Aorta (tissue), 5 donors: ENCODE measurements around the gene HSD3B1. TPM values are rescaled to one million over a fixed set of nuclear protein-coding genes. Genes with fewer than 3 reads are reported as not detected.
"Not testable (repeated sequence)": the region's sequence is repeated elsewhere in the genome, so short reads cannot be mapped to it uniquely, and the experiment has no call there.

Source experiments
- ATAC-seq: fragments of 200-7000 bp; cut with Tn5 transposase; one replicate; pipeline ENCODE4 v1.9.1; 2022; ENCODE audit warnings: moderate library complexity; ENCODE audit not compliant: low FRiP score
- DNase-seq, 2 donors: peaks; one replicate each; pipeline ENCODE4 v3.0.0-alpha.2; 2020
- H3K27ac ChIP-seq, 2 donors: one replicate each; pipeline ENCODE4 v1.5.1; 2013; ENCODE audit warnings: low read length in 2 of 2, mild to moderate bottlenecking in 2 of 2, moderate library complexity in 2 of 2, control low read depth in 1 of 2, inconsistent platforms in 1 of 2, low read depth in 1 of 2
- H3K27me3 ChIP-seq, 2 donors: one replicate each; pipeline ENCODE4 v1.6.1; 2013; ENCODE audit warnings: control low read depth in 1 of 2, low read length in 1 of 2, mild to moderate bottlenecking in 1 of 2, moderate library complexity in 1 of 2; ENCODE audit not compliant: insufficient read depth in 2 of 2, control insufficient read depth in 1 of 2
- H3K36me3 ChIP-seq, 2 donors: one replicate each; pipeline ENCODE4 v1.6.1; 2013; ENCODE audit warnings: control low read depth in 1 of 2, low read length in 1 of 2, mild to moderate bottlenecking in 1 of 2; ENCODE audit not compliant: insufficient read depth in 2 of 2, control insufficient read depth in 1 of 2
- H3K4me1 ChIP-seq, 2 donors: one replicate each; pipeline ENCODE4 v1.6.1; 2013; ENCODE audit warnings: low read length in 2 of 2, control low read depth in 1 of 2, mild to moderate bottlenecking in 1 of 2, moderate library complexity in 1 of 2; ENCODE audit not compliant: insufficient read depth in 2 of 2, control insufficient read depth in 1 of 2
- H3K4me3 ChIP-seq, 2 donors: one replicate each; pipeline ENCODE4 v1.5.1; 2013; ENCODE audit warnings: low read length in 2 of 2, control low read depth in 1 of 2, mild to moderate bottlenecking in 1 of 2
- H3K9me3 ChIP-seq: one replicate; pipeline ENCODE4 v1.6.1; 2013; ENCODE audit warnings: mild to moderate bottlenecking, low read length; ENCODE audit not compliant: control insufficient read depth
- WGBS, 2 donors: extraction: QIAGEN DNeasy Blood & Tissue Kit; methylation state at CpG; one replicate each; pipeline ENCODE4 v1.1.7; 2013; 5-methylcytosine and 5-hydroxymethylcytosine counted together
- intact Hi-C, 2 donors: fragments of 100-400 bp; cut with DNase I; formaldehyde crosslinking; loops; one replicate each; pipeline versions ENCODE4 v1.14.2 to v1.15.0; 2022
- polyA plus RNA-seq, 2 donors: library from polyadenylated mRNA; stranded (reverse); fragments of 200-250 nt; gene quantifications; one replicate each; pipeline ENCODE4 v1.2.3, GENCODE V29; 2013
- total RNA-seq, 2 donors: library from RNA; stranded (reverse); fragmentation: NEBNext Ultra II Directional; extraction: Animal tissue kit (Norgen Biotek cat#: 25700); gene quantifications; one replicate each; pipeline ENCODE4 v1.2.1, GENCODE V29; 2021
- donor health status: healthy with polysubstance abuse.
- donor health status: Bipolar disorder and iron deficiency.
- donor health status: DM: no; HTN: no; CAD: no.
- donor health status: DM: no; HTN: no; CAD: no.
- donor health status: DM: yes; HTN: yes; CAD: no.

Gene HSD3B1
- total and polyA plus RNA-seq, 4 donors = not detected

DNA sequence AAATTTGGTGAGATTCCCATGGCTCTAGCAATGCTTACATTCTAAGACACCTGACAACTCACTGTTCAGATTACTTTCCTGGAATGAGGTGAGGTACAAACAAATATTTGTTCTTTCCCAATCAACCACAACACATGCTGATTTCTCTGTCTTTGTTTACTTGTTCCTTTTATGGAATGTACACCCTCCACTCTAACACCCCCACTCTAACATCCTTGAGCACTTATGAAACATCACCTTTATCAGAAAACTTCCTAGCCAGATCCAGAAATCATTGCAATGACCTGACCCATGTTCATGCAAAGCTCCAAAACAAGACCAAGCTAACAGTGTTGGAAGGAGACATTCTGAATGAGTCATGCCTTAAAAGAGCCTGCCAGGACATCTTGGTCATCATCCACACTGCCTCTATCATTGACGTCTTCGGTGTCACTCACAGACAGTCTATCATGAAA is 35.5 kb downstream of the HSD3B1 start:
- Histone ChIP-seq H3K27ac (no peak overlapping the region), H3K27me3 (peaks cover 0 to 2% of the 10 kb centered on the region in 2 donors), H3K4me3 (no peak overlapping the region), H3K9me3 (no peaks in the 10 kb centered on the region), H3K36me3 (no peaks in the 10 kb centered on the region), H3K4me1 (no peaks in the 10 kb centered on the region)
- no peak for DNase-seq
- intact Hi-C loops = no loop called here
- ATAC-seq = no peak
- WGBS, 2 donors = 29 to 45% methylated on average over 2 of the region's 2 CpGs

DNA sequence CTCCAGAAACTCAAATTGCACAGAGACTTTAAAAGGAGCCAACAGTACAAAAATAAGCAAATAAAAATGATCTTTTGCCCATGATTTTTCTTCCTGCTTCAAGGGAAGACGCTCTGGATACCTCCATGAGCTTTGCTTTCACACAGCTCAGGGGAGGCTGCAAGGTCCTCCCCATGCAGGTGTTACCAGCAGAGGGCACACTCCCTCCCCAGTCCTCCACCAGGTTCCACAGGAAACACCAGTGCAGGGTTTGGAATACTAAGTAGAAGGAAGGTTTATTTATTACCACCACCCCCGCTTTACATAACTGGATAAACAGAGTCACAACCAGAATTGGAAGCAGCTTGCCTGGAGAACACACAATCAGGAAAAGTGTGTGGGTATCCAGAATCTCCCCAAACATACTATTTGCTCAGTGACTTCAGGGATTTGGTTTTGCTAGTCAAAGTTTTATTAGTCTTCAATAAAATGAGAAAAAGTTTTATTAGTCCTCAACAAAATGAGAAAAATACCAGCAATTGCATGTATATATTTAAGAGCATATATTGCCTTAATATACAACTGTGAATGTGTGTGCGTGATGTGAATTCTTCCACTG is 37.3 kb downstream of the HSD3B1 start:
- H3K9me3 ChIP-seq = no peaks in the 10 kb centered on the region
- intact Hi-C loops = no loop called here
- H3K4me1 ChIP-seq = no peaks in the 10 kb centered on the region
- H3K4me3 ChIP-seq = no peak overlapping the region
- H3K36me3 ChIP-seq = no peaks in the 10 kb centered on the region
- no peak for DNase-seq
- no peak for ATAC-seq
- H3K27me3 ChIP-seq = peaks cover 0 to 2% of the 10 kb centered on the region in 2 donors
- H3K27ac ChIP-seq = no peak overlapping the region
- WGBS, 2 donors = 56 to 59% methylated on average over 3 of the region's 3 CpGs

DNA sequence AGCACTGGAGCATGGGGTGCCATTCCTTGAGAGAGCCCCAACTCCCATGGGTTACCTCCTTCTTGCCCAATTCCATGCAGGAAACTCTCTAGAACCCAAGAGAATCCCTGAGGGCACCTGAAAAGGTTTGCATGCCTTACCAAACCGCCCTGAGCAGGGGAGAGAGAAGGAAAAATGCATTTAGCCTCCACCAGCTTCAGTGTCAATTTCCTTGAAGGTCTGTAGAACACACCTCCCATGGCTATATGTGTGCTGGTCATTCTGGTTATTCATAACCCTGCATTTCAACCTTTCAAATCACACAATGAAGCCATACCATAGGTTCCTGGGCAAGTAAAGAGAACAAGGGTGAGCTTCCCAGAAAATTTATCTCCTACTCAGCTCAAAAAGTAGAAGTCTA is 39.6 kb downstream of the HSD3B1 start:
- H3K9me3 ChIP-seq = no peaks in the 10 kb centered on the region
- no peaks in the 10 kb centered on the region for H3K36me3 ChIP-seq
- no peak for ATAC-seq
- 82 to 93% methylated on average over 1 of the region's 1 CpG for WGBS, 2 donors
- no peak overlapping the region for H3K27ac ChIP-seq
- peaks cover 0 to 2% of the 10 kb centered on the region in 2 donors for H3K27me3 ChIP-seq
- intact Hi-C loops = no loop called here
- H3K4me3 ChIP-seq = no peak overlapping the region
- H3K4me1 ChIP-seq = no peaks in the 10 kb centered on the region
- no peak for DNase-seq

DNA sequence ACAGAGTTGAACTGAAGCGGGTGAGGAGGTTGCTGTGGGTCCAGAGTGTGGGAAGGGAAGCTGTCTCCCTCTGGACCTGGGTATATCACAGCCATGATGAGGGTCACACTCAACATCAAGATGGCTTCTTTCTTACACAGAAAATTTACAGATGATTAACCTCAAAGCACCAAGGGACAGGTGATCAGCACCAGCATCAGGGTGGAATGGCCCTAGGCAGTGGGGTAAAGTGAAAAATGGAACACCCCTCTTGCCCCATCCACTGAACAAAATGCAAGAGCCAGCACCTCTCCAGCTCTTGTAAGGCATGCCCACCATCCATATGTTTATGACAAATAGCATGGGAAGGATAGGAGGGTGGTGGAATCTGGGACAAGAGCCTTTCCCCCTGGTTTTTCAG is 40.3 kb downstream of the HSD3B1 start:
- intact Hi-C loops = no loop called here
- H3K9me3 ChIP-seq = no peaks in the 10 kb centered on the region
- DNase-seq (no peak), ATAC-seq (no peak)
- H3K27me3 ChIP-seq = peaks cover 0 to 2% of the 10 kb centered on the region in 2 donors
- H3K27ac ChIP-seq = no peak overlapping the region
- H3K4me3 ChIP-seq = no peak overlapping the region
- H3K36me3 ChIP-seq = no peaks in the 10 kb centered on the region
- no peaks in the 10 kb centered on the region for H3K4me1 ChIP-seq
- WGBS, 2 donors = 97 to 100% methylated on average over 1 of the region's 1 CpG

DNA sequence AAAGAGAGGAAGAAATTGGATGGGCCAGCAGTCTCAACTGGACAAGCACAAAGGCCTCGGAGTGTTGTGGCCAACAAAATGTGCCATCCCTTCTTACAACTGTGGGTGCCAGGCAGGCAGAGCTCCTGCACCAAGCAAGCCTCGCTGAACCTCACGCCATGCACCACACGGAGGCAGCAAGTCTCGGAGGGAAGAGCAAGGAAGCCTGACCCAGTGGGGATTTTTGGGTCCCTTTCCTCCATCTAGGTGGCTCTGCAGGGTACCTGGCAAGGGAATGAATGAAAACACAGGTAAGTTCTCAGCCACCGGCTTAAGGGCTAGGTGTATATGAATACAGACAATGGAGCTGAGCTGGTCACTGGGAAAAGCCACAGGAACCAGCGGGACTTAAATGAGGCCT is 40.8 kb downstream of the HSD3B1 start:
- Histone ChIP-seq H3K27ac (no peak overlapping the region), H3K4me3 (no peak overlapping the region), H3K27me3 (peaks cover 0 to under 1% of the 10 kb centered on the region in 2 donors), H3K9me3 (no peaks in the 10 kb centered on the region), H3K4me1 (no peaks in the 10 kb centered on the region), H3K36me3 (no peaks in the 10 kb centered on the region)
- intact Hi-C loops = no loop called here
- ATAC-seq (no peak), DNase-seq (no peak)
- WGBS, 2 donors = 93 to 95% methylated on average over 7 of the region's 7 CpGs

DNA sequence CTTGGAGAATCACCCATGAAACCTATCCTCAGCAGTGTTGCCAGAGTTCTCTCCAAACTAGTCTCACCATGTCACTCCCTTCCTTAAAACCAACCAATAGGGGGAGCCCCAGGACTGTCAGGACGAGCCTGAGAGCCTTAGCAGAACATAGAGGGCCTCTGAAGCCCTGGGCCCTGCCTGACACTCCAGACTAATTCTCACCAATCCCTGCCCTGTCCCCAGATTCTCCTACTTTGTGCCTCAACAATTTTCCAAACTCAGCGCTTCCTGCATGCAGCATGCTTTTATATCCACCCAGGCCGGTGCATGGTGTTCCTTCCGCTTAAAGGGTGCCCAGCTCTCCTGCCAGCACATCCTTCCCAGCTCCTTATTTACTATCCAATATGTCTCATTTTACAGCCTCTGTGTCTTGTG is 42.7 kb downstream of the HSD3B1 start:
- Histone ChIP-seq H3K36me3 (no peaks in the 10 kb centered on the region), H3K27ac (no peak overlapping the region), H3K9me3 (no peaks in the 10 kb centered on the region), H3K27me3 (no peaks in the 10 kb centered on the region), H3K4me1 (no peaks in the 10 kb centered on the region), H3K4me3 (no peak overlapping the region)
- DNase-seq (peak in 1 of 2 donors; percentile 49), ATAC-seq (peak; percentile 67)
- intact Hi-C loops = no loop called here
- 66 to 68% methylated on average over 4 of the region's 4 CpGs for WGBS, 2 donors

DNA sequence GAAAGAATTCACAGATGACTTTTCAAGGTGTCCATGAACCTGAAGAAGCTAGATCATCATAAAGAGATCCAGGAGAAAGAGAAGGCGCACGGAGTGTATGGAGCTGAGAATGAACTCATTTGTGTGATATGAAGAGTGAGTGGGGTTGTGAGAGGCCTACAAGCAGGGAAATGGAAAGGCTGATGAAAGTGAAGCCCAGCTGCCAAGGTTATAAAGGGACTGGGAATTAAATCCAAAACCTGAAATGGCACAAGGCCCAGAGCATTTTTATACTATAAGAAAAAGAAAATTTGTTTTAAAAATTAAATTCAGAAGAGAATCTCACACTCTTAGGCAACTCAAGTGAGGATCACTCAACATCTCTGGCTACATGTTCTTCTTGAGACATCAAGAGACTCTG is 43.4 kb downstream of the HSD3B1 start:
- H3K9me3 ChIP-seq = no peaks in the 10 kb centered on the region
- 22 to 31% methylated on average over 2 of the region's 2 CpGs for WGBS, 2 donors
- no peak for ATAC-seq
- no peak overlapping the region for H3K27ac ChIP-seq
- no peak overlapping the region for H3K4me3 ChIP-seq
- DNase-seq = no peak
- H3K4me1 ChIP-seq = no peaks in the 10 kb centered on the region
- no peaks in the 10 kb centered on the region for H3K36me3 ChIP-seq
- H3K27me3 ChIP-seq = no peaks in the 10 kb centered on the region
- intact Hi-C loops = no loop called here

DNA sequence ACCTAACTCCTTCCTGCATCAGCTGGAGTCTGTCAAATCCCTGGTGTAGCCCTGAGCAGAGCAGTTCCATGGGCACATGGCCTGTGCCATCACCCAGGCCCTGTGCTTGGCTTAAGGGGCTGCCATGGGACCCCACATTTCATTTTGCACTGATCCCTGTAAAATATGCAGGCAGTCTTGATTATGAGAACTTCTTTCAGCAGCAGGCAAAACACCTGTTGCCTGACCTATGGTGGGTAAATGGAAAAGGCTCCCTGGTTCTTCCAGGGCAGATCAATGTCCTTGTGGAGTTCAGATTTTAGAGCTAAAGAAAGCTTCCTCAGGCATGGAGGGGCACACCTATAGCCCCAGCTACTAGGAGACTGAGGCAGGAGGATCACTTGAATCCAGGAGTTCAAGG is 44.2 kb downstream of the HSD3B1 start:
- H3K9me3 ChIP-seq = no peaks in the 10 kb centered on the region
- no peak overlapping the region for H3K4me3 ChIP-seq
- no peaks in the 10 kb centered on the region for H3K4me1 ChIP-seq
- no peaks in the 10 kb centered on the region for H3K27me3 ChIP-seq
- H3K27ac ChIP-seq = no peak overlapping the region
- no peak for ATAC-seq
- no peaks in the 10 kb centered on the region for H3K36me3 ChIP-seq
- DNase-seq = no peak
- intact Hi-C loops = no loop called here

DNA sequence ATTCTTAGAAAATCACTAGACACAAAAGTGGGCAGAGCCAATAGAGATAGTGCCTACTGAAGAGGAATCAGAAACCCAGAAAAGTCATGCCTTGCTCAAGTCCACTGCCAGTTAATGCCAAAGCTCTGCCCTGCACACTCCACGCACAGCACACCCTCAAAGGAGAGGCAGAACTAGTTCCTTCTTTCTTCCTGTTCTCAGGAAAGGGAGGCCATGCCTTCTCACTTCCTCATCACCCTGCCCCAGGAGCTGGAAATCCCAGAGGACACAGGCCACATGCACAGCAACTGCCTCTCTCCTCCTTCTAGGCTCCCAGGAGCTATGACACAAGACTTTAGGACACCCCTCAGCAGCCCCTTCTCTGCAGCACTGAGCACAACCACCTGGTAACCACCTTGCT is 45.6 kb downstream of the HSD3B1 start:
- H3K36me3 ChIP-seq, H3K4me1 ChIP-seq, H3K27me3 ChIP-seq, H3K4me3 ChIP-seq, H3K27ac ChIP-seq, DNase-seq, ATAC-seq, intact Hi-C loops, H3K9me3 ChIP-seq: not testable (repeated sequence)
- 80 to 100% methylated on average over 1 of the region's 1 CpG for WGBS, 2 donors
